SK-N-SH treated with all-trans-retinoic acid at 6 μM for 48 hours (cell line): ENCODE measurements around the gene SFMBT1.

Experiments used
- ATAC-seq: fragments of 200-7000 bp; cut with Tn5 transposase; 3 replicates; pipeline ENCODE4 v1.9.1; 2020; ENCODE audit warnings: mild to moderate bottlenecking, moderate library complexity
- ARNTL ChIP-seq: fragments of 450-650 bp; formaldehyde crosslinking; IDR thresholded peaks from 2 replicates; pipeline ENCODE4 v1.5.0; 2020; ENCODE audit warnings: low read depth, mild to moderate bottlenecking, moderate library complexity, borderline replicate concordance
- BACH2 ChIP-seq: fragments of 250-450 bp; sonication (Bioruptor Pico); IDR thresholded peaks from 2 replicates; pipeline ENCODE4 v1.9.0; 2021; ENCODE audit warnings: mild to moderate bottlenecking, borderline replicate concordance
- CSDC2 ChIP-seq: fragments of 250-450 bp; sonication (Bioruptor Pico); IDR thresholded peaks from 2 replicates; pipeline ENCODE4 v1.5.0; 2020; ENCODE audit warnings: mild to moderate bottlenecking, moderate library complexity
- ESRRG ChIP-seq: fragments of 250-450 bp; sonication (Bioruptor Pico); IDR thresholded peaks from 2 replicates; pipeline ENCODE4 v1.6.1; 2021; ENCODE audit warnings: mild to moderate bottlenecking
- GLIS3 ChIP-seq: fragments of 250-450 bp; sonication (Bioruptor Pico); IDR thresholded peaks from 2 replicates; pipeline ENCODE4 v1.5.0; 2020; ENCODE audit warnings: mild to moderate bottlenecking, moderate library complexity
- ISL1 ChIP-seq: fragments of 250-450 bp; sonication (Bioruptor Pico); IDR thresholded peaks from 2 replicates; pipeline ENCODE4 v2.1.2; 2022; ENCODE audit warnings: mild to moderate bottlenecking, moderate library complexity
- OSR1 ChIP-seq: fragments of 250-450 bp; sonication (Bioruptor Pico); IDR thresholded peaks from 2 replicates; pipeline ENCODE4 v1.8.0; 2022; ENCODE audit warnings: moderate library complexity, mild to moderate bottlenecking, inconsistent platforms
- RARB ChIP-seq: fragments of 250-450 bp; sonication (Bioruptor Pico); IDR thresholded peaks from 2 replicates; pipeline ENCODE4 v1.8.0; 2021; ENCODE audit warnings: mild to moderate bottlenecking, moderate library complexity
- SNAI2 ChIP-seq: fragments of 250-450 bp; sonication (Bioruptor Pico); IDR thresholded peaks from 2 replicates; pipeline ENCODE4 v1.5.0; 2020; ENCODE audit warnings: mild to moderate bottlenecking, moderate library complexity
- TCF4 ChIP-seq: fragments of 250-450 bp; sonication (Bioruptor Pico); IDR thresholded peaks from 2 replicates; pipeline ENCODE4 v1.8.0; 2021; ENCODE audit warnings: mild to moderate bottlenecking, moderate library complexity, borderline replicate concordance
- TOX ChIP-seq: fragments of 250-450 bp; sonication (Bioruptor Pico); IDR thresholded peaks from 2 replicates; pipeline ENCODE4 v1.8.0; 2021; ENCODE audit warnings: mild to moderate bottlenecking, moderate library complexity, borderline replicate concordance
- ZC3H10 ChIP-seq: fragments of 250-450 bp; sonication (Bioruptor Pico); IDR thresholded peaks from 2 replicates; pipeline ENCODE4 v1.5.1; 2021; ENCODE audit warnings: mild to moderate bottlenecking, moderate library complexity
- ZFP3 ChIP-seq: fragments of 250-450 bp; sonication (Bioruptor Pico); IDR thresholded peaks from 2 replicates; pipeline ENCODE4 v1.5.0; 2020; ENCODE audit warnings: mild to moderate bottlenecking, moderate library complexity
- ZFP30 ChIP-seq: fragments of 450-650 bp; formaldehyde crosslinking; IDR thresholded peaks from 2 replicates; pipeline ENCODE4 v1.5.0; 2022; ENCODE audit warnings: mild to moderate bottlenecking, moderate library complexity
- ZNF565 ChIP-seq: fragments of 450-650 bp; formaldehyde crosslinking; conservative IDR thresholded peaks from 2 replicates; pipeline ENCODE4 v1.5.0; 2020; ENCODE audit warnings: low read depth, mild to moderate bottlenecking, moderate library complexity
- ZNF70 ChIP-seq: fragments of 450-650 bp; formaldehyde crosslinking; IDR thresholded peaks from 2 replicates; pipeline ENCODE4 v1.5.0; 2020; ENCODE audit warnings: mild to moderate bottlenecking, moderate library complexity
- TF ChIP-seq, protein P1 (sequence below): fragments of 250-450 bp; sonication (Bioruptor Pico); IDR thresholded peaks from 2 replicates; pipeline ENCODE4 v1.8.0; 2021; ENCODE audit warnings: low read depth, mild to moderate bottlenecking, moderate library complexity, borderline replicate concordance
- TF ChIP-seq, protein P2 (sequence below): fragments of 250-450 bp; sonication (Bioruptor Pico); IDR thresholded peaks from 2 replicates; pipeline ENCODE4 v1.5.0; 2020; ENCODE audit warnings: mild to moderate bottlenecking, moderate library complexity
- TF ChIP-seq, protein P3 (sequence below): fragments of 250-450 bp; sonication (Bioruptor Pico); IDR thresholded peaks from 2 replicates; pipeline ENCODE4 v1.5.1; 2020; ENCODE audit warnings: low read depth, mild to moderate bottlenecking, moderate library complexity
- TF ChIP-seq, protein P4 (sequence below): fragments of 250-450 bp; sonication (Bioruptor Pico); IDR thresholded peaks from 2 replicates; pipeline ENCODE4 v1.8.0; 2020; ENCODE audit warnings: mild to moderate bottlenecking, moderate library complexity, borderline replicate concordance
- TF ChIP-seq, protein P5 (sequence below): fragments of 250-450 bp; sonication (Bioruptor Pico); IDR thresholded peaks from 2 replicates; pipeline ENCODE4 v1.5.1; 2021; ENCODE audit warnings: mild to moderate bottlenecking, moderate library complexity

Gene SFMBT1

DNA sequence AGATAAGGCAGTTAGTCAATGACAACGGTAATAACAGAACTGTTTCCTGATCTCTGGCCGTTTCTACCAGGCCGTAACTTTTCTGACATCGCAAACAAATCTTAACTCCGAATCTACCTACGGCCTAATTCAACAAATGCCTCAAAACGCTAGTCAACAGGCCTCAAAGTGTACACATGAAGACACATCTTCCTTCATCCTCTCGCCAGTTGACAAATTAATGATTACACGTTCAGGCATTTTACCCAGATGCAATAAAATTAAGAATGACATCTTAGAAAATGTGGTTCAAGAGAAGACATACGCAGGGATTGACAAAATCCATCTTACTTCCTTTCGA lies 1.5 kb downstream of the SFMBT1 start (continued):
- TF ChIP-seq ZC3H10 (CRISPR knock-in tag): no peak
- TF ChIP-seq, protein P1, sequence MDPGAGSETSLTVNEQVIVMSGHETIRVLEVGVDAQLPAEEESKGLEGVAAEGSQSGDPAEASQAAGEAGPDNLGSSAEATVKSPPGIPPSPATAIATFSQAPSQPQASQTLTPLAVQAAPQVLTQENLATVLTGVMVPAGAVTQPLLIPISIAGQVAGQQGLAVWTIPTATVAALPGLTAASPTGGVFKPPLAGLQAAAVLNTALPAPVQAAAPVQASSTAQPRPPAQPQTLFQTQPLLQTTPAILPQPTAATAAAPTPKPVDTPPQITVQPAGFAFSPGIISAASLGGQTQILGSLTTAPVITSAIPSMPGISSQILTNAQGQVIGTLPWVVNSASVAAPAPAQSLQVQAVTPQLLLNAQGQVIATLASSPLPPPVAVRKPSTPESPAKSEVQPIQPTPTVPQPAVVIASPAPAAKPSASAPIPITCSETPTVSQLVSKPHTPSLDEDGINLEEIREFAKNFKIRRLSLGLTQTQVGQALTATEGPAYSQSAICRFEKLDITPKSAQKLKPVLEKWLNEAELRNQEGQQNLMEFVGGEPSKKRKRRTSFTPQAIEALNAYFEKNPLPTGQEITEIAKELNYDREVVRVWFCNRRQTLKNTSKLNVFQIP: no peak
- TF ChIP-seq, all 23 proteins: peak for 0

DNA sequence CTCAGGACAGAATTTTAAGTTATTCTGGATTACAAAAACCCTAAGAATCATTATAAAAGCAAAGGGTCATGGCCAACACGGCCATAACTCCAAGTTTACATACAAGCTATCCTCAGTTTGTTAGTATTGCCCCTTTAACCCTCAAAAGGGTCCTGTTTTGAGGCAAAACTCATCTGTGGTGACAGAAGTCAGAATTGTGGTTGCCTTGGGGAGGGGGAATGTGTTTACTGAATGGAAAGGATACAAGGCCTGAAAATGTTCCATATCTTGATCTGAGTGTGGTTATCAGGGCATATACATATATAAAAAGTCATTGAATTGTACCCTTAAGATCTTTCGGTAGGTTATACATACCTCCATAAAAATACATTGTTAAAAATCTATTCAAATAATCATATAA lies 2.1 kb downstream of the SFMBT1 start:
- TF ChIP-seq TCF4 (CRISPR knock-in tag) (no peak), ARNTL (CRISPR knock-in tag) (no peak), OSR1 (no peak), ZFP3 (CRISPR knock-in tag) (no peak), ZFP30 (CRISPR knock-in tag) (no peak), TOX (no peak), ZC3H10 (CRISPR knock-in tag) (no peak), ZNF70 (CRISPR knock-in tag) (no peak), ESRRG (no peak), RARB (CRISPR knock-in tag) (no peak), CSDC2 (CRISPR knock-in tag) (no peak), ZNF565 (CRISPR knock-in tag) (no peak), ISL1 (CRISPR knock-in tag) (no peak), GLIS3 (CRISPR knock-in tag) (no peak)
- TF ChIP-seq, protein P1: no peak
- TF ChIP-seq, protein P2, sequence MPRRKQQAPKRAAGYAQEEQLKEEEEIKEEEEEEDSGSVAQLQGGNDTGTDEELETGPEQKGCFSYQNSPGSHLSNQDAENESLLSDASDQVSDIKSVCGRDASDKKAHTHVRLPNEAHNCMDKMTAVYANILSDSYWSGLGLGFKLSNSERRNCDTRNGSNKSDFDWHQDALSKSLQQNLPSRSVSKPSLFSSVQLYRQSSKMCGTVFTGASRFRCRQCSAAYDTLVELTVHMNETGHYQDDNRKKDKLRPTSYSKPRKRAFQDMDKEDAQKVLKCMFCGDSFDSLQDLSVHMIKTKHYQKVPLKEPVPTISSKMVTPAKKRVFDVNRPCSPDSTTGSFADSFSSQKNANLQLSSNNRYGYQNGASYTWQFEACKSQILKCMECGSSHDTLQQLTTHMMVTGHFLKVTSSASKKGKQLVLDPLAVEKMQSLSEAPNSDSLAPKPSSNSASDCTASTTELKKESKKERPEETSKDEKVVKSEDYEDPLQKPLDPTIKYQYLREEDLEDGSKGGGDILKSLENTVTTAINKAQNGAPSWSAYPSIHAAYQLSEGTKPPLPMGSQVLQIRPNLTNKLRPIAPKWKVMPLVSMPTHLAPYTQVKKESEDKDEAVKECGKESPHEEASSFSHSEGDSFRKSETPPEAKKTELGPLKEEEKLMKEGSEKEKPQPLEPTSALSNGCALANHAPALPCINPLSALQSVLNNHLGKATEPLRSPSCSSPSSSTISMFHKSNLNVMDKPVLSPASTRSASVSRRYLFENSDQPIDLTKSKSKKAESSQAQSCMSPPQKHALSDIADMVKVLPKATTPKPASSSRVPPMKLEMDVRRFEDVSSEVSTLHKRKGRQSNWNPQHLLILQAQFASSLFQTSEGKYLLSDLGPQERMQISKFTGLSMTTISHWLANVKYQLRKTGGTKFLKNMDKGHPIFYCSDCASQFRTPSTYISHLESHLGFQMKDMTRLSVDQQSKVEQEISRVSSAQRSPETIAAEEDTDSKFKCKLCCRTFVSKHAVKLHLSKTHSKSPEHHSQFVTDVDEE: no peak
- TF ChIP-seq, protein P3, sequence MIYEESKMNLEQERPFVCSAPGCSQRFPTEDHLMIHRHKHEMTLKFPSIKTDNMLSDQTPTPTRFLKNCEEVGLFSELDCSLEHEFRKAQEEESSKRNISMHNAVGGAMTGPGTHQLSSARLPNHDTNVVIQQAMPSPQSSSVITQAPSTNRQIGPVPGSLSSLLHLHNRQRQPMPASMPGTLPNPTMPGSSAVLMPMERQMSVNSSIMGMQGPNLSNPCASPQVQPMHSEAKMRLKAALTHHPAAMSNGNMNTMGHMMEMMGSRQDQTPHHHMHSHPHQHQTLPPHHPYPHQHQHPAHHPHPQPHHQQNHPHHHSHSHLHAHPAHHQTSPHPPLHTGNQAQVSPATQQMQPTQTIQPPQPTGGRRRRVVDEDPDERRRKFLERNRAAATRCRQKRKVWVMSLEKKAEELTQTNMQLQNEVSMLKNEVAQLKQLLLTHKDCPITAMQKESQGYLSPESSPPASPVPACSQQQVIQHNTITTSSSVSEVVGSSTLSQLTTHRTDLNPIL: no peak
- TF ChIP-seq, protein P4, sequence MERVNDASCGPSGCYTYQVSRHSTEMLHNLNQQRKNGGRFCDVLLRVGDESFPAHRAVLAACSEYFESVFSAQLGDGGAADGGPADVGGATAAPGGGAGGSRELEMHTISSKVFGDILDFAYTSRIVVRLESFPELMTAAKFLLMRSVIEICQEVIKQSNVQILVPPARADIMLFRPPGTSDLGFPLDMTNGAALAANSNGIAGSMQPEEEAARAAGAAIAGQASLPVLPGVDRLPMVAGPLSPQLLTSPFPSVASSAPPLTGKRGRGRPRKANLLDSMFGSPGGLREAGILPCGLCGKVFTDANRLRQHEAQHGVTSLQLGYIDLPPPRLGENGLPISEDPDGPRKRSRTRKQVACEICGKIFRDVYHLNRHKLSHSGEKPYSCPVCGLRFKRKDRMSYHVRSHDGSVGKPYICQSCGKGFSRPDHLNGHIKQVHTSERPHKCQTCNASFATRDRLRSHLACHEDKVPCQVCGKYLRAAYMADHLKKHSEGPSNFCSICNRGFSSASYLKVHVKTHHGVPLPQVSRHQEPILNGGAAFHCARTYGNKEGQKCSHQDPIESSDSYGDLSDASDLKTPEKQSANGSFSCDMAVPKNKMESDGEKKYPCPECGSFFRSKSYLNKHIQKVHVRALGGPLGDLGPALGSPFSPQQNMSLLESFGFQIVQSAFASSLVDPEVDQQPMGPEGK: no peak

DNA sequence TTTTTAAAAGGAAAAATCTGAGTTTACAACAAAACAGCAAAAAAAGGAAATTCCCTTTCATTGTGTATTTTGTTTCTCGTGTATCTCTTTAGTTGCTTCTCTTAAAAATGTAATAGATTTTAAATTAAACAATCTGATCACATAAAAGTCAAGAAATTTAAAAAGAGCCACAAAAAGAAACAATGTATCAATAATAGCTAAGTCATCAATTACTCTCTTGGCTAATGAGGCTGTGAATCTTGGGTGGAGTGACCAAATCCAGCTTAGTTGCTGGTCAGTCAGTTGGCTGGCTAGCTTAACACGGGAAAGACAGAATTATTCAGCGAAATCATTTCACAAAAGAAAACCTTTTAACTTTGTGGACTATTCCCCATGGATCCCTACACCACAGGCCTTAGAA lies 3.2 kb downstream of the SFMBT1 start:
- no peak for ATAC-seq
- TF ChIP-seq ZNF70 (CRISPR knock-in tag): no peak
- TF ChIP-seq OSR1: no peak
- TF ChIP-seq RARB (CRISPR knock-in tag): no peak
- TF ChIP-seq, protein P5, sequence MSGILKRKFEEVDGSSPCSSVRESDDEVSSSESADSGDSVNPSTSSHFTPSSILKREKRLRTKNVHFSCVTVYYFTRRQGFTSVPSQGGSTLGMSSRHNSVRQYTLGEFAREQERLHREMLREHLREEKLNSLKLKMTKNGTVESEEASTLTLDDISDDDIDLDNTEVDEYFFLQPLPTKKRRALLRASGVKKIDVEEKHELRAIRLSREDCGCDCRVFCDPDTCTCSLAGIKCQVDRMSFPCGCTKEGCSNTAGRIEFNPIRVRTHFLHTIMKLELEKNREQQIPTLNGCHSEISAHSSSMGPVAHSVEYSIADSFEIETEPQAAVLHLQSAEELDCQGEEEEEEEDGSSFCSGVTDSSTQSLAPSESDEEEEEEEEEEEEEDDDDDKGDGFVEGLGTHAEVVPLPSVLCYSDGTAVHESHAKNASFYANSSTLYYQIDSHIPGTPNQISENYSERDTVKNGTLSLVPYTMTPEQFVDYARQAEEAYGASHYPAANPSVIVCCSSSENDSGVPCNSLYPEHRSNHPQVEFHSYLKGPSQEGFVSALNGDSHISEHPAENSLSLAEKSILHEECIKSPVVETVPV (CRISPR knock-in tag): no peak
- TF ChIP-seq, protein P2: no peak
- TF ChIP-seq ZNF565 (CRISPR knock-in tag): no peak
- no peak for TF ChIP-seq BACH2
- TF ChIP-seq TCF4 (CRISPR knock-in tag): no peak
- no peak for TF ChIP-seq ZFP30 (CRISPR knock-in tag)
- TF ChIP-seq, protein P3: no peak
- TF ChIP-seq GLIS3 (CRISPR knock-in tag): no peak
- TF ChIP-seq SNAI2: no peak
- TF ChIP-seq, protein P1: no peak
- no peak for TF ChIP-seq CSDC2 (CRISPR knock-in tag)

More for the DNA sequence above, 2.1 kb downstream of the SFMBT1 start:
- ATAC-seq: no peak
